ENCODE results near the gene CIAO1. TPM values are rescaled to one million over a fixed set of nuclear protein-coding genes. Genes with fewer than 3 reads are reported as not detected.
"Not testable (repeated sequence)": the region's sequence is repeated elsewhere in the genome, so short reads cannot be mapped to it uniquely, and the experiment has no call there.

CIAO1 gene
- total RNA-seq, 3 donors from 2014 or later (not counting 1 experiment from before 2014, with no cell fraction given): 74.9 to 109 (median 106) TPM

GRCh38 chr2:96291751-96292150 lies 25.7 kb downstream of the CIAO1 start:
- WGBS (ENCODE audit: insufficient coverage): 87% methylated on average over 5 of the region's 5 CpGs
- TF ChIP-seq CTCF (IDR thresholded peaks at IDR 0.05): no peak
- Mint-ChIP-seq H3K27me3 (ENCODE audit: low read depth in 2 of 2) (no peaks in the 10 kb centered on the region), H3K4me1 (no peaks in the 10 kb centered on the region), H3K4me3 (no peak overlapping the region), H3K9me3 (no peaks in the 10 kb centered on the region), H3K36me3 (peaks cover 59% of the 10 kb centered on the region), H3K27ac (no peak overlapping the region)
- no peaks in the 10 kb centered on the region for H3K27me3 ChIP-seq (ENCODE audit: control insufficient read depth, insufficient read depth, low read length)
- no peaks in the 10 kb centered on the region for H3K4me1 ChIP-seq (ENCODE audit: control insufficient read depth, insufficient read depth, low read length)
- no peak overlapping the region for H3K27ac ChIP-seq (ENCODE audit: low read length)
- H3K4me3 ChIP-seq (ENCODE audit: low read length): no peak overlapping the region
- DNase-seq (no peak), ATAC-seq (no peak)
- intact Hi-C loops (cut with micrococcal nuclease): no loop called here
- no peaks in the 10 kb centered on the region for H3K9me3 ChIP-seq (ENCODE audit: control insufficient read depth, insufficient read depth, low read length)
- H3K36me3 ChIP-seq (ENCODE audit: control insufficient read depth, insufficient read depth, low read length): peaks cover 93% of the 10 kb centered on the region

GRCh38 chr2:96294271-96294670 lies 28.2 kb downstream of the CIAO1 start:
- H3K4me1 Mint-ChIP-seq; H3K4me3 ChIP-seq (ENCODE audit: low read length); intact Hi-C loops (cut with micrococcal nuclease); H3K4me3 Mint-ChIP-seq; H3K9me3 ChIP-seq (ENCODE audit: control insufficient read depth, insufficient read depth, low read length); H3K4me1 ChIP-seq (ENCODE audit: control insufficient read depth, insufficient read depth, low read length); H3K27ac Mint-ChIP-seq; H3K27ac ChIP-seq (ENCODE audit: low read length); ATAC-seq; H3K27me3 Mint-ChIP-seq (ENCODE audit: low read depth in 2 of 2); H3K9me3 Mint-ChIP-seq; DNase-seq; H3K27me3 ChIP-seq (ENCODE audit: control insufficient read depth, insufficient read depth, low read length): not testable (repeated sequence)
- 97% methylated on average over 8 of the region's 8 CpGs for whole genome bisulfite sequencing (ENCODE audit: insufficient coverage)
- peaks cover 64% of the 10 kb centered on the region for H3K36me3 Mint-ChIP-seq
- peaks cover 93% of the 10 kb centered on the region for H3K36me3 ChIP-seq (ENCODE audit: control insufficient read depth, insufficient read depth, low read length)

- Mint-ChIP-seq H3K27me3 (ENCODE audit: low read depth in 2 of 2) (no peaks in the 10 kb centered on the region), H3K36me3 (peaks cover 62% of the 10 kb centered on the region), H3K4me3 (no peak overlapping the region), H3K4me1 (peaks cover 17 to 20% of the 10 kb centered on the region in 2 donors), H3K27ac (no peak overlapping the region), H3K9me3 (no peaks in the 10 kb centered on the region)
- no peaks in the 10 kb centered on the region for H3K27me3 ChIP-seq (ENCODE audit: control insufficient read depth, insufficient read depth, low read length)
- TF ChIP-seq CTCF (IDR thresholded peaks at IDR 0.05): no peak
- DNase-seq (no peak), ATAC-seq (no peak)
- intact Hi-C loops (cut with micrococcal nuclease): no loop called here
- peaks cover 91% of the 10 kb centered on the region for H3K36me3 ChIP-seq (ENCODE audit: control insufficient read depth, insufficient read depth, low read length)
- 91% methylated on average over 5 of the region's 5 CpGs for WGBS (ENCODE audit: insufficient coverage)
- no peak overlapping the region for H3K27ac ChIP-seq (ENCODE audit: low read length)
- H3K9me3 ChIP-seq (ENCODE audit: control insufficient read depth, insufficient read depth, low read length): no peaks in the 10 kb centered on the region
- H3K4me3 ChIP-seq (ENCODE audit: low read length): no peak overlapping the region
- H3K4me1 ChIP-seq (ENCODE audit: control insufficient read depth, insufficient read depth, low read length): no peaks in the 10 kb centered on the region
These were observed 30.9 kb downstream of the CIAO1 start for GRCh38 chr2:96296925-96297324.

GRCh38 chr2:96301865-96302264 lies 35.8 kb downstream of the CIAO1 start:
- DNase-seq (no peak), ATAC-seq (no peak)
- WGBS (ENCODE audit: insufficient coverage): no CpG with 5 or more reads among the region's 1 CpG
- no peaks in the 10 kb centered on the region for H3K9me3 Mint-ChIP-seq
- peaks cover 47% of the 10 kb centered on the region for H3K36me3 Mint-ChIP-seq
- peaks cover 72% of the 10 kb centered on the region for H3K36me3 ChIP-seq (ENCODE audit: control insufficient read depth, insufficient read depth, low read length)
- peaks cover 24% of the 10 kb centered on the region for H3K4me1 ChIP-seq (ENCODE audit: control insufficient read depth, insufficient read depth, low read length)
- no peak overlapping the region for H3K27ac ChIP-seq (ENCODE audit: low read length)
- intact Hi-C loops (cut with micrococcal nuclease): no loop called here
- TF ChIP-seq CTCF (IDR thresholded peaks at IDR 0.05): no peak
- no peak overlapping the region for H3K4me3 Mint-ChIP-seq
- H3K27me3 ChIP-seq (ENCODE audit: control insufficient read depth, insufficient read depth, low read length): no peaks in the 10 kb centered on the region
- H3K4me3 ChIP-seq (ENCODE audit: low read length): no peak overlapping the region
- no peaks in the 10 kb centered on the region for H3K27me3 Mint-ChIP-seq (ENCODE audit: low read depth in 2 of 2)
- H3K9me3 ChIP-seq (ENCODE audit: control insufficient read depth, insufficient read depth, low read length): no peaks in the 10 kb centered on the region
- H3K4me1 Mint-ChIP-seq: peaks cover 60 to 64% of the 10 kb centered on the region in 2 donors
- H3K27ac Mint-ChIP-seq: peak overlapping the region; percentile 53 to 78

Measured in natural killer cell (primary cell).